B cell (primary cell): ENCODE measurements around the gene SPPL3. TPM values are rescaled to one million over a fixed set of nuclear protein-coding genes. Genes with fewer than 3 reads are reported as not detected.

Experiments used
- ATAC-seq: fragments of 200-7000 bp; cut with Tn5 transposase; one replicate; pipeline ENCODE4 v1.10.0; 2021; ENCODE audit warnings: low read depth, mild to moderate bottlenecking, moderate number of reproducible peaks, moderate library complexity
- CTCF ChIA-PET: fragments of 350-600 bp; sonication (Branson Sonifier 250); formaldehyde crosslinking; loops from one replicate; lab custom pipeline; 2021; ENCODE audit warnings: antibody characterized with exemption, inconsistent platforms; lab: Charles Lee
- POLR2A ChIA-PET: fragments of 350-600 bp; sonication (Branson Sonifier 250); formaldehyde crosslinking; loops from one replicate; lab custom pipeline; 2021; ENCODE audit warnings: antibody characterized with exemption; lab: Charles Lee
- DNase-seq: peaks from one replicate; pipeline ENCODE4 v3.0.0; 2013
- H2AFZ ChIP-seq: 2 replicates; pipeline ENCODE4 v1.6.1; 2012; ENCODE audit warnings: mild to moderate bottlenecking, low read depth, low read length; ENCODE audit not compliant: insufficient read depth, poor library complexity, severe bottlenecking
- H3K27ac ChIP-seq, 2 donors: 1 replicate in 1 of 2; 2 replicates in 1 of 2; pipeline ENCODE4 v1.5.1; 2012 to 2013; ENCODE audit warnings: low read length in 2 of 2, mild to moderate bottlenecking in 2 of 2, moderate library complexity in 1 of 2
- H3K27me3 ChIP-seq, 4 experiments: fragments of 200-600 bp in 1 of 4; sonication (generic) in 1 of 4; replicated peaks in 1 of 4; 1 replicate in 2 of 4; 2 replicates in 2 of 4; pipeline versions ENCODE4 v1.6.1 to v1.7.0; 2013 to 2016; ENCODE audit warnings: low read length in 3 of 4, mild to moderate bottlenecking in 2 of 4, mixed read lengths in 1 of 4, moderate library complexity in 1 of 4; ENCODE audit not compliant: insufficient read depth in 4 of 4, control insufficient read depth in 3 of 4; ENCODE audit errors: control extremely low read depth in 1 of 4
- H3K36me3 ChIP-seq, 2 experiments: replicated peaks in 1 of 2; 1 replicate in 1 of 2; 2 replicates in 1 of 2; pipeline versions ENCODE4 v1.6.1 to v1.7.1; 2013; ENCODE audit warnings: low read length in 1 of 2; ENCODE audit not compliant: insufficient read depth in 2 of 2, control insufficient read depth in 1 of 2; ENCODE audit errors: control extremely low read depth in 1 of 2, extremely low read depth in 1 of 2
- H3K4me1 ChIP-seq, 2 donors: fragments of 200-600 bp in 1 of 2; sonication (generic) in 1 of 2; 1 replicate in 1 of 2; 2 replicates in 1 of 2; pipeline versions ENCODE4 v1.5.1 to v1.6.1; 2013 to 2017; ENCODE audit warnings: low read length in 2 of 2; ENCODE audit not compliant: control insufficient read depth in 2 of 2, insufficient read depth in 2 of 2
- H3K4me2 ChIP-seq: replicated peaks from 2 replicates; pipeline ENCODE3; 2012; ENCODE audit warnings: mild to moderate bottlenecking, low read depth, low read length; ENCODE audit not compliant: poor library complexity, severe bottlenecking
- H3K4me3 ChIP-seq, 5 experiments: fragments of 200-600 bp in 1 of 5; sonication (generic) in 1 of 5; 1 replicate in 3 of 5; 2 replicates in 2 of 5; pipeline versions ENCODE4 v1.5.1 to v1.7.0; 2011 to 2016; ENCODE audit warnings: low read length in 4 of 5, mild to moderate bottlenecking in 4 of 5, low read depth in 2 of 5, control low read depth in 1 of 5, moderate library complexity in 1 of 5; ENCODE audit not compliant: insufficient read depth in 1 of 5; ENCODE audit errors: control extremely low read depth in 1 of 5, extremely low read depth in 1 of 5
- H3K79me2 ChIP-seq: fragments of 200-600 bp; sonication (generic); one replicate; pipeline ENCODE4 v1.6.0; 2016; ENCODE audit warnings: low read length; ENCODE audit not compliant: control insufficient read depth, insufficient read depth
- H3K9ac ChIP-seq: fragments of 200-600 bp; sonication (generic); 2 replicates; pipeline ENCODE4 v1.6.1; 2017; ENCODE audit warnings: mild to moderate bottlenecking, low read length, moderate library complexity
- H3K9me3 ChIP-seq, 3 donors: one replicate each; pipeline versions ENCODE4 v1.6.1 to v1.7.1; 2013; ENCODE audit warnings: low read length in 2 of 3; ENCODE audit not compliant: control insufficient read depth in 2 of 3, insufficient read depth in 1 of 3; ENCODE audit errors: control extremely low read depth in 1 of 3
- H4K20me1 ChIP-seq: 2 replicates; pipeline ENCODE4 v1.6.0; 2012; ENCODE audit warnings: mild to moderate bottlenecking, low read length; ENCODE audit not compliant: insufficient read depth, control insufficient read depth, poor library complexity, severe bottlenecking
- H3K27ac Mint-ChIP-seq: one replicate; pipeline ENCODE4 v1.8.0; 2021; ENCODE audit warnings: mixed read lengths
- H3K27me3 Mint-ChIP-seq: one replicate; pipeline ENCODE4 v1.8.0; 2021; ENCODE audit warnings: mixed read lengths
- H3K4me1 Mint-ChIP-seq: one replicate; pipeline ENCODE4 v1.8.0; 2021; ENCODE audit warnings: mixed read lengths
- H3K4me3 Mint-ChIP-seq: one replicate; pipeline ENCODE4 v1.8.0; 2021; ENCODE audit warnings: mixed read lengths
- H3K9me3 Mint-ChIP-seq: one replicate; pipeline ENCODE4 v1.8.0; 2022; ENCODE audit warnings: mixed read lengths; ENCODE audit not compliant: insufficient read depth
- EZH2 ChIP-seq: IDR thresholded peaks from 2 replicates; pipeline ENCODE4 v1.6.1; 2012; ENCODE audit warnings: borderline replicate concordance, low read depth, mild to moderate bottlenecking, moderate library complexity, low read length; ENCODE audit not compliant: insufficient read depth, poor library complexity, severe bottlenecking
- WGBS: methylation state at CpG from one replicate; pipeline ENCODE4 v1.1.5; 2013; ENCODE audit warnings: missing lambda C conversion rate; ENCODE audit not compliant: insufficient coverage; 5-methylcytosine and 5-hydroxymethylcytosine counted together
- intact Hi-C: fragments of 100-400 bp; cut with micrococcal nuclease; formaldehyde crosslinking; loops from one replicate; pipeline ENCODE4 v1.10.0; 2022
- polyA plus RNA-seq: library from polyadenylated mRNA; depleted of rRNA; stranded (reverse); fragments of >200 nt; gene quantifications from 2 replicates; pipeline ENCODE4 v1.2.3, GENCODE V29; 2012
- total RNA-seq, 2 donors: library from RNA; stranded (reverse); fragments of 120-200 nt in 1 of 2; gene quantifications; 1 replicate in 1 of 2; 2 replicates in 1 of 2; pipeline versions ENCODE4 v1.2.3 to v1.2.4, GENCODE V29; 2013 to 2022
- TF ChIP-seq, protein P1 (sequence below): fragments of 200-600 bp; IDR thresholded peaks from one replicate; pipeline ENCODE4 v1.8.0; 2022; ENCODE audit warnings: antibody characterized with exemption, mild to moderate bottlenecking

The SPPL3 gene
- total and polyA plus RNA-seq, 2 donors (not counting 1 experiment from before 2014, with no cell fraction given) = 12.3 to 43.6 TPM

DNA sequence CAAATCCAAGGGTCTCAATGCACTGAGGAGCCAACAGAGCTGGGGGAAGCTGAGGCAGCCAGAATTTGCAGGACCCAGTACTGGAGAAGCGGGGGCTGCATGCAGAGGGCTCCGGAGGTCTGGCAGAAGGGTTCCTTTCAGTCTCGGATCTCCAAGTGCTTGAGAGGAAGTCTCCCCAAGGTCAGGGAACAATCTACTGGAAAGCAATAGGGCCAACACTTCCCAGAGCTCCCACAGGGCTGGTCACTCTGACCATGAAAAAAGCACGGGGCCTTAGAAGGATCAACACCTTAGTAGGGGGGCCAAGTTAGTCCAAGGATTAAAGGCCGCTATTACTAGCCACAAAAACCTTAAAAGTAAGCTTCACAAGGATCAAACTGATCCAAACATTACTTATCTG lies 31.7 kb downstream of the SPPL3 start:
- Mint-ChIP-seq H3K27me3 (no peaks in the 10 kb centered on the region), H3K4me3 (no peak overlapping the region), H3K27ac (no peak overlapping the region), H3K9me3 (no peaks in the 10 kb centered on the region), H3K4me1 (peaks cover 41% of the 10 kb centered on the region)
- Histone ChIP-seq H3K27ac (no peak overlapping the region), H3K4me1 (peaks cover 0 to 5% of the 10 kb centered on the region in 2 donors), H3K79me2 (peaks cover 100% of the 10 kb centered on the region), H4K20me1 (peaks cover 48% of the 10 kb centered on the region), H3K9me3 (peaks cover 0 to 2% (median 0%) of the 10 kb centered on the region in 3 donors), H3K36me3 (peaks cover 1 to 5% of the 10 kb centered on the region in 2 experiments), H3K4me3 (no peak overlapping the region), H3K27me3 (no peaks in the 10 kb centered on the region), H3K9ac (no peak overlapping the region), H3K4me2 (no peak overlapping the region), H2AFZ (no peak overlapping the region)
- ATAC-seq (no peak), DNase-seq (no peak)
- WGBS = 98% methylated on average over 4 of the region's 5 CpGs
- ChIA-PET POLR2A (no interaction called here), CTCF (no interaction called here)
- intact Hi-C loops = no loop called here
- TF ChIP-seq, protein P1, sequence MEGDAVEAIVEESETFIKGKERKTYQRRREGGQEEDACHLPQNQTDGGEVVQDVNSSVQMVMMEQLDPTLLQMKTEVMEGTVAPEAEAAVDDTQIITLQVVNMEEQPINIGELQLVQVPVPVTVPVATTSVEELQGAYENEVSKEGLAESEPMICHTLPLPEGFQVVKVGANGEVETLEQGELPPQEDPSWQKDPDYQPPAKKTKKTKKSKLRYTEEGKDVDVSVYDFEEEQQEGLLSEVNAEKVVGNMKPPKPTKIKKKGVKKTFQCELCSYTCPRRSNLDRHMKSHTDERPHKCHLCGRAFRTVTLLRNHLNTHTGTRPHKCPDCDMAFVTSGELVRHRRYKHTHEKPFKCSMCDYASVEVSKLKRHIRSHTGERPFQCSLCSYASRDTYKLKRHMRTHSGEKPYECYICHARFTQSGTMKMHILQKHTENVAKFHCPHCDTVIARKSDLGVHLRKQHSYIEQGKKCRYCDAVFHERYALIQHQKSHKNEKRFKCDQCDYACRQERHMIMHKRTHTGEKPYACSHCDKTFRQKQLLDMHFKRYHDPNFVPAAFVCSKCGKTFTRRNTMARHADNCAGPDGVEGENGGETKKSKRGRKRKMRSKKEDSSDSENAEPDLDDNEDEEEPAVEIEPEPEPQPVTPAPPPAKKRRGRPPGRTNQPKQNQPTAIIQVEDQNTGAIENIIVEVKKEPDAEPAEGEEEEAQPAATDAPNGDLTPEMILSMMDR = no peak
- no peak for TF ChIP-seq EZH2

GRCh38 chr12:120870415-120870814 lies 33.7 kb downstream of the SPPL3 start:
- Mint-ChIP-seq H3K27me3 (no peaks in the 10 kb centered on the region), H3K4me3 (no peak overlapping the region), H3K4me1 (peaks cover 37% of the 10 kb centered on the region), H3K27ac (no peak overlapping the region), H3K9me3 (no peaks in the 10 kb centered on the region)
- intact Hi-C loops = no loop called here
- no CpG with 5 or more reads among the region's 1 CpG for WGBS
- H3K9ac ChIP-seq = no peak overlapping the region
- TF ChIP-seq, protein P1 = no peak
- no peak for TF ChIP-seq EZH2
- H3K4me2 ChIP-seq = no peak overlapping the region
- H4K20me1 ChIP-seq = peaks cover 56% of the 10 kb centered on the region
- POLR2A ChIA-PET = interaction anchor here (0.6 kb wide), 1 partner anchor 290 kb away, joined by 3 read pairs; no protein-coding TSS in a partner anchor
- H3K27me3 ChIP-seq = no peaks in the 10 kb centered on the region
- peaks cover 3 to 5% of the 10 kb centered on the region in 2 experiments for H3K36me3 ChIP-seq
- peaks cover 0 to 5% of the 10 kb centered on the region in 2 donors for H3K4me1 ChIP-seq
- no peaks in the 10 kb centered on the region for H3K9me3 ChIP-seq
- peaks cover 100% of the 10 kb centered on the region for H3K79me2 ChIP-seq
- no peak overlapping the region for H2AFZ ChIP-seq
- H3K27ac ChIP-seq = no peak overlapping the region
- ATAC-seq (no peak), DNase-seq (no peak)
- no peak overlapping the region for H3K4me3 ChIP-seq
- CTCF ChIA-PET = no interaction called here
